K562 treated with DMSO at 1 percent for 12 hours (cell line): ENCODE results near the gene ELOVL4. TPM values are rescaled to one million over a fixed set of nuclear protein-coding genes. Genes with fewer than 3 reads are reported as not detected.

ENCODE experiments used
- total RNA-seq: library from RNA; unstranded; fragments of 300-600 nt; gene quantifications from 2 replicates; pipeline ENCODE4 v1.2.3, GENCODE V29; 2022; ENCODE audit not compliant: insufficient read depth

Gene ELOVL4
- not detected in 2 replicates for total RNA-seq

DNA sequence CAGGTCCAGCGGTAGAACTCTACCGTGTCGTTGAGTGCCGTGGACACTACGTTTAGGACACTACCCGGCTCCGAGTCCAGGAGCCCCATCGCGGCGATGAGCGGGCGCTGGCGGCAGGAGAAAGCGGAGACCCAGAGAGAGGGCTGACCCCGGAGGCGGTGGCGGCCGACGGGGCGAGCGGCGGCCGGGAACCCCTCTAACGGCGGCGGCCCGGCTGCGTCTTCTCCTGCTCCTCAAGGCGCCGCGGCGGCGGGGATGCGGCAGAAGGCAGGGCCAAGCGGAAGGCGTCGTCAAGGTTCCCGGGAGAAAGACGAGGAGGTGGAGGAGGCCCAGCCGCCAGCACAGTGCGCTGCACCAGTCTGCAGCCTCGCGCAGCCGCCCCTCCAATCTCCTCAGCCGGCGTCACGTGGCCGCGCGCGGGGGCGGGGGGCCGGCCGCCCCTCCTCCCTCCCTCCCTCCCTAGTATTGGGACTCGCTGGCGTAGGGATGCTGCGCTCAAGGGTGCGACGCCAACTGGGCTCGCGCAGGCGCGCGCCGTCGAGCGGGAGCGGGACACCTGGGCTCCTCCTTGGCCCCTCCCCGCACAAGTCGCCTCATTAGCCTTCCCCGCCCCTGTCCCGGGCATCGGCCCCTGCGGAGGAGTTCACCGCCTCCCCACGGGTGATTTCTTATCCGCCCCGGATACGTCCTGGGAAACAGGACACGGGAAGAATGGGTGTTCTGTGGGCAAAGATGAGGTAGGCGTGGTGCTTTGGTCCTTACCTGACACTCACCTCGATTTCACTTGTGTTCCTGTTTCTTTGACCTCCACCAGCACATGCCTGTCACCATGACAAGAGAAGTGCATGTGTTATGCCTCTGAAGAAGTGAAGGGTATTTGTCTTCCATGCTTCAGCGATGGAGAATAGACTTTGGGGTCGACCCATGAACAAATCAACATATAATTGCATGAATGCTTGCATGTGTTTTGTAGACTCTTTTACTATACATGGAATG is at the start of gene ELOVL4:
TSS of gene ELOVL4 (minus strand) at position 363 of the 996 bp plus-strand sequence. CDS start at position 89, 274 bp downstream.

Other genes with a start within 250 kb of the ELOVL4 start
- gene TTK, start 57.1 kb upstream of the ELOVL4 start, total RNA-seq: 12.2 and 28.5 TPM in 2 replicates
- 2.6 and 6.3 TPM in 2 replicates for gene BCKDHB, start 159.1 kb upstream of the ELOVL4 start, total RNA-seq